Stimulated activated naive CD4-positive, alpha-beta T cell (primary cell): Measurements from ENCODE around the gene FBXO33.
A peak's percentile ranks its signal among the peaks of the same experiment; 100 is the strongest.
"Not testable (repeated sequence)": the region's sequence is repeated elsewhere in the genome, so short reads cannot be mapped to it uniquely, and the experiment has no call there.

Source experiments
- DNase-seq, 6 experiments: peaks; one replicate each; lab custom pipeline; 2025; lab: John Stamatoyannopoulos, UW

FBXO33 gene

GRCh38 chr14:39372656-39373055 is 59.6 kb downstream of the FBXO33 start:
- DNase-seq: no peak

GRCh38 chr14:39370415-39370814 is 61.8 kb downstream of the FBXO33 start:
- no peak for DNase-seq

GRCh38 chr14:39369029-39369428 is 63.2 kb downstream of the FBXO33 start:
- DNase-seq: no peak

GRCh38 chr14:39368261-39368959 is 63.8 kb downstream of the FBXO33 start:
- peak in 2 of 6 experiments; percentile 6 to 12 for DNase-seq

- no peak for DNase-seq
Observed at GRCh38 chr14:39367387-39367751, 64.9 kb downstream of the FBXO33 start.

- DNase-seq: no peak
Observed at GRCh38 chr14:39366460-39367386, 65.5 kb downstream of the FBXO33 start.

- DNase-seq: no peak
Observed at GRCh38 chr14:39365354-39365753, 66.9 kb downstream of the FBXO33 start.

- no peak for DNase-seq
Observed at GRCh38 chr14:39364509-39364908, 67.7 kb downstream of the FBXO33 start.

GRCh38 chr14:39361556-39361955 is 70.7 kb downstream of the FBXO33 start:
- not testable (repeated sequence) for DNase-seq

GRCh38 chr14:39360316-39360715 is 71.9 kb downstream of the FBXO33 start:
- DNase-seq: no peak

GRCh38 chr14:39359069-39359468 is 73.2 kb downstream of the FBXO33 start:
- not testable (repeated sequence) for DNase-seq

- DNase-seq: no peak
Observed at GRCh38 chr14:39351708-39352107, 80.5 kb downstream of the FBXO33 start.

GRCh38 chr14:39350866-39351265 is 81.4 kb downstream of the FBXO33 start:
- DNase-seq: no peak
